Loucy (cell line): ENCODE measurements around the gene SCNN1B.

Source experiments
- H2AFZ ChIP-seq: fragments of 200-600 bp; sonication (generic); 2 replicates; pipeline ENCODE4 v1.6.0; 2016; ENCODE audit warnings: antibody characterized with exemption, mild to moderate bottlenecking, low read length, moderate library complexity
- H3F3A ChIP-seq: fragments of 200-600 bp; 2 replicates; pipeline ENCODE4 v1.6.0; 2016; ENCODE audit warnings: antibody characterized with exemption, low read depth, mild to moderate bottlenecking
- H3K27me3 ChIP-seq: fragments of 200-600 bp; sonication (generic); 2 replicates; pipeline ENCODE4 v1.6.1; 2014; ENCODE audit warnings: low read length, mild to moderate bottlenecking; ENCODE audit not compliant: insufficient read depth, poor library complexity, severe bottlenecking
- H3K36me3 ChIP-seq: fragments of 200-600 bp; sonication (generic); 2 replicates; pipeline ENCODE4 v1.6.1; 2016; ENCODE audit warnings: low read length; ENCODE audit not compliant: insufficient read depth
- H3K4me1 ChIP-seq: fragments of 200-600 bp; sonication (generic); 2 replicates; pipeline ENCODE4 v1.5.1; 2014; ENCODE audit warnings: low read length, mild to moderate bottlenecking; ENCODE audit not compliant: insufficient read depth, poor library complexity, severe bottlenecking
- H3K4me2 ChIP-seq: fragments of 200-600 bp; sonication (generic); 2 replicates; pipeline ENCODE4 v1.6.0; 2014; ENCODE audit warnings: antibody characterized with exemption, low read length, low read depth, mild to moderate bottlenecking; ENCODE audit not compliant: poor library complexity, severe bottlenecking
- H3K4me3 ChIP-seq: fragments of 200-600 bp; sonication (generic); 2 replicates; pipeline ENCODE4 v1.5.1; 2014; ENCODE audit warnings: low read length, mild to moderate bottlenecking, mixed read lengths; ENCODE audit not compliant: poor library complexity, severe bottlenecking
- H3K79me2 ChIP-seq: fragments of 200-600 bp; sonication (generic); 2 replicates; pipeline ENCODE4 v1.6.1; 2014; ENCODE audit warnings: low read length; ENCODE audit not compliant: insufficient read depth
- H3K9ac ChIP-seq: fragments of 200-600 bp; sonication (generic); 2 replicates; pipeline ENCODE4 v1.6.0; 2014; ENCODE audit warnings: mild to moderate bottlenecking, low read depth, low read length, moderate library complexity; ENCODE audit not compliant: poor library complexity, severe bottlenecking
- H3K9me2 ChIP-seq: fragments of 200-600 bp; sonication (generic); replicated peaks from 2 replicates; pipeline ENCODE4 v1.6.1; 2016; ENCODE audit warnings: low read depth, low read length, mixed read lengths
- H3K9me3 ChIP-seq: fragments of 200-600 bp; sonication (generic); 2 replicates; pipeline ENCODE4 v1.6.1; 2014; ENCODE audit warnings: mild to moderate bottlenecking, antibody characterized with exemption, low read length, low read depth; ENCODE audit not compliant: insufficient read depth
- H4K20me1 ChIP-seq: fragments of 200-600 bp; sonication (generic); 2 replicates; pipeline ENCODE4 v1.6.0; 2014; ENCODE audit warnings: antibody characterized with exemption, low read length, mild to moderate bottlenecking; ENCODE audit not compliant: insufficient read depth, poor library complexity, severe bottlenecking
- EZH2phosphoT487 ChIP-seq: fragments of 200-600 bp; IDR thresholded peaks from 2 replicates; pipeline ENCODE4 v1.6.1; 2018; ENCODE audit warnings: antibody characterized with exemption, mild to moderate bottlenecking, moderate library complexity, borderline replicate concordance
- TF ChIP-seq, protein P1 (sequence below): fragments of 200-600 bp; sonication (generic); conservative IDR thresholded peaks from 2 replicates; pipeline ENCODE4 v1.5.1; 2014; ENCODE audit warnings: mild to moderate bottlenecking, antibody characterized with exemption, low read length

Gene SCNN1B

DNA sequence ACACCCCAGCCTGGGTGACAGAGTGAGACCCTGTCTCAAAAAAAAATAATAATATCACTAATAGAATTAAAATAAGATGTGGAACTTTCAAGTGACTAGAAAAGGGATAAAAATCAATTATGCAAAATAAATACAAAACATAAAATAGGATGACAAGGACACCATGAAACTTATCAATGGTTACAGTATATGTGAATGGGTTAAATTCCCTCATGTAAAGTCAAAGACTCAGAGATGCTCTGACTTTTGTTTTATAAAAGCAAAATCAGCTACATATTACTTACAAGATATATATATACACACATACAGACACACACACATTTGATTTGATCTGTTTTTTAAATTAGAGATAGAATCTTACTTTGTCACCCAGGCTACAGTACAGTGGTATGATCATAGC, 33.5 kb upstream of the SCNN1B start:
- Histone ChIP-seq H3K9ac (no peak overlapping the region), H3K4me1 (no peaks in the 10 kb centered on the region), H3F3A (no peaks in the 10 kb centered on the region), H3K27me3 (no peaks in the 10 kb centered on the region), H3K9me2 (no peaks in the 10 kb centered on the region), H4K20me1 (no peaks in the 10 kb centered on the region), H2AFZ (no peak overlapping the region), H3K4me2 (no peak overlapping the region), H3K9me3 (no peaks in the 10 kb centered on the region), H3K79me2 (no peaks in the 10 kb centered on the region), H3K4me3 (no peak overlapping the region), H3K36me3 (no peaks in the 10 kb centered on the region)
- no peak for TF ChIP-seq EZH2phosphoT487
- TF ChIP-seq, protein P1, sequence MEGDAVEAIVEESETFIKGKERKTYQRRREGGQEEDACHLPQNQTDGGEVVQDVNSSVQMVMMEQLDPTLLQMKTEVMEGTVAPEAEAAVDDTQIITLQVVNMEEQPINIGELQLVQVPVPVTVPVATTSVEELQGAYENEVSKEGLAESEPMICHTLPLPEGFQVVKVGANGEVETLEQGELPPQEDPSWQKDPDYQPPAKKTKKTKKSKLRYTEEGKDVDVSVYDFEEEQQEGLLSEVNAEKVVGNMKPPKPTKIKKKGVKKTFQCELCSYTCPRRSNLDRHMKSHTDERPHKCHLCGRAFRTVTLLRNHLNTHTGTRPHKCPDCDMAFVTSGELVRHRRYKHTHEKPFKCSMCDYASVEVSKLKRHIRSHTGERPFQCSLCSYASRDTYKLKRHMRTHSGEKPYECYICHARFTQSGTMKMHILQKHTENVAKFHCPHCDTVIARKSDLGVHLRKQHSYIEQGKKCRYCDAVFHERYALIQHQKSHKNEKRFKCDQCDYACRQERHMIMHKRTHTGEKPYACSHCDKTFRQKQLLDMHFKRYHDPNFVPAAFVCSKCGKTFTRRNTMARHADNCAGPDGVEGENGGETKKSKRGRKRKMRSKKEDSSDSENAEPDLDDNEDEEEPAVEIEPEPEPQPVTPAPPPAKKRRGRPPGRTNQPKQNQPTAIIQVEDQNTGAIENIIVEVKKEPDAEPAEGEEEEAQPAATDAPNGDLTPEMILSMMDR = no peak

DNA sequence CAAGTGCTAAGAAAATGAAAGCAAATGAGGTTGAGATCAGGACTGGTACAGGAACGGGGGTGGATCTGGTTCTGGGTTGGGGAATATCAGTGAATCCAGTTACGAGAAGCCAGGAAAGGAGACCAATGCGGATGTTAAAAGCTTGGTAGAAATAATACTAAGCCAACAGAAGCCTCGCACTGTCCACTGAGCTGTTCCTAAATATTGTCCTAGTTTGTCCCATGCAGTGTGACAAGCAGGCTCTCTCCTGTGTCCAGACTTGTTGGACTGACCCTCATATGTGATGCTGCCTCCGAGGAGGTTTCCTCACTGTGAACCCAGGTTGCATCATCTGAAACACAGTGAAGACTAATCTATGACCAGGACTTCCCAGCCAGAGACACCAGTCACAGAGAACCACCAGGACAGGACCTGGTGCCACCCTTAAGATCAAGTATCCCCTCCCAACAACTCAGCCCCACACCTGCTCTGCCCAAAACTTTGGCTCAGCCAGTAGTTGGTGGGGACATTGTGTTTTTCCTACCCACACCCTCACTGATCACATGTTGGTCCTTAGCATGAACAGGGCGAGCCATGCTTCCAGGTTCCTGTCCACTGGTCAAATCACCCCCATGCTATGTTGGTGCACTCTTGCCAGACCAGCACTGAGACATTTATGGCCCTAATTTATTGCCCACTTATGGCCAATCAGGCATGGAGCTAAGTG, 32.7 kb upstream of the SCNN1B start:
- TF ChIP-seq EZH2phosphoT487 = no peak
- TF ChIP-seq, protein P1 = no peak
- Histone ChIP-seq H3K4me2 (no peak overlapping the region), H3K9me2 (no peaks in the 10 kb centered on the region), H3K27me3 (no peaks in the 10 kb centered on the region), H3K9ac (no peak overlapping the region), H3K4me3 (no peak overlapping the region), H3F3A (no peaks in the 10 kb centered on the region), H3K9me3 (no peaks in the 10 kb centered on the region), H3K79me2 (no peaks in the 10 kb centered on the region), H3K36me3 (no peaks in the 10 kb centered on the region), H3K4me1 (no peaks in the 10 kb centered on the region), H4K20me1 (no peaks in the 10 kb centered on the region), H2AFZ (no peak overlapping the region)

DNA sequence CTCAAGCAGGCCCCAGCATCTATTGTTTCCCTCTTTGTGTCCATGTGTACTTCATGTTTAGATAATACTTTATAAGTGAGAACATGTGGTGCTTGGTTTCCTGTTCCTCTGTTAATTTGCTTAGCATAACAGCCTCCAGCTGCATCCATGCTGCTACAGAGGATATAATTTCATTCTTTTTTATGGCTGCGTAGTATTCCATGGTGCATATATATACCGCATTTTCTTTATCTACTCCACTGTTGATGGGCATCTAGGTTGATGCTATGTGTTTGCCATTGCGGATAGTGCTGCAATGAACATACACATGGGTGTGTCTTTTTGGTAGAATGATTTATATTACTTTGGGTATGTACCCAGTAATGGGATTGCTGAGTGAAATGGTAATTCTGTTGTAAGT, 31.4 kb upstream of the SCNN1B start:
- H3K36me3 ChIP-seq = no peaks in the 10 kb centered on the region
- H3K4me1 ChIP-seq = no peaks in the 10 kb centered on the region
- H3K9me3 ChIP-seq = no peaks in the 10 kb centered on the region
- H3K4me3 ChIP-seq = no peak overlapping the region
- no peak overlapping the region for H2AFZ ChIP-seq
- H4K20me1 ChIP-seq = no peaks in the 10 kb centered on the region
- no peak overlapping the region for H3K4me2 ChIP-seq
- no peaks in the 10 kb centered on the region for H3K79me2 ChIP-seq
- TF ChIP-seq EZH2phosphoT487 = no peak
- TF ChIP-seq, protein P1 = no peak
- H3K9ac ChIP-seq = no peak overlapping the region
- no peaks in the 10 kb centered on the region for H3K9me2 ChIP-seq
- no peaks in the 10 kb centered on the region for H3F3A ChIP-seq
- no peaks in the 10 kb centered on the region for H3K27me3 ChIP-seq
